Frontal cortex (tissue), 4 donors: Measurements from ENCODE around the gene UGT1A6. TPM values are rescaled to one million over a fixed set of nuclear protein-coding genes. Genes with fewer than 3 reads are reported as not detected.
"Not testable (repeated sequence)": the region's sequence is repeated elsewhere in the genome, so short reads cannot be mapped to it uniquely, and the experiment has no call there.

Experiments used
- DNase-seq, 2 donors: peaks; one replicate each; pipeline ENCODE4 v3.0.0; 2012; ENCODE audit warnings: low spot score in 2 of 2
- FAIRE-seq: peaks from 2 replicates; lab custom pipeline; 2012; peaks lifted over from hg19 to GRCh38; lab: Jason Lieb, UNC
- total RNA-seq: library from RNA; depleted of rRNA; stranded (reverse); fragments of >200 nt; gene quantifications from one replicate; pipeline ENCODE4 v1.2.3, GENCODE V29; 2014
- donor health status: control.
- donor health status: control.
- donor health status: control.

Gene UGT1A6
- total RNA-seq, 1 donor from 2014 or later, result not detected

DNA sequence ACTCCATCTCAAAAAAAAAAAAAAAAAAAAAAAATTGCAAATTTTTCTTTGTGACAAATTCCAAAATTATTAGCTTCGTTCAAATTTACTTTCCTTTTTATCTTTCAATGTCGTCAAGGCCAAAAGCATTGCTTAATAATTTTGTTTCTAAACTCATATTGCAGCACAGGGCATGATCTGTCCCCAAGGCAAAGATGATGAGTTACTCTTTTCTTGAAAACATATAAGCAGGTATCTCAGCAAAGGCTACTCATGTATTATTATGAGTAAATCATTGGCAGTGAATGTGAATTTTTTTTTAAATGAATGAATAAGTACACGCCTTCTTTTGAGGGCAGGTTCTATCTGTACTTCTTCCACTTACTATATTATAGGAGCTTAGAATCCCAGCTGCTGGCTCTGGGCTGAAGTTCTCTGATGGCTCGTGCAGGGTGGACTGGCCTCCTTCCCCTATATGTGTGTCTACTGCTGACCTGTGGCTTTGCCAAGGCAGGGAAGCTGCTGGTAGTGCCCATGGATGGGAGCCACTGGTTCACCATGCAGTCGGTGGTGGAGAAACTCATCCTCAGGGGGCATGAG lies 11.1 kb upstream of the UGT1A6 start, which contains the start of gene UGT1A7:
Gene UGT1A7, plus strand, starts transcription at position 381 of the 579 bp plus-strand sequence. Its CDS starts 37 bp downstream, at position 418.
- no peak for DNase-seq
- no peak for FAIRE-seq

DNA sequence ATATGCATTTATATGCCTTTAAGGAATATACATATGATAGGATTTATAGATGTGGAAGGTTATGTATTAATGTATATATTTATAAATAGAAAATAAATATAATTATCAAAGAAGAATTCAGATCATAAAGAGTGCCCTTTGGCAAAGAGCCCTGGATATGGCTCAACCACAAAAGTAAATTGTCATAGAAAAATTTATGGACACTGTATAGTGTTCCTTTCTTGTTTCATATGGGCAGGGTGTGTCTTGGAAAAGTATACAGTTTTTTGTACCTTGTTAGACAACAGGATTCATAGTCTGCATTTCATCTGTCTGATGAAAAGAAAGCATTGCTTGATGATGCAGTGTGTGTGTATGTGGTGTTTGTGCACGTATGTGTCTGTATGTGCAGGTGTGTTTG lies 8.1 kb upstream of the UGT1A6 start:
- DNase-seq, result no peak

DNA sequence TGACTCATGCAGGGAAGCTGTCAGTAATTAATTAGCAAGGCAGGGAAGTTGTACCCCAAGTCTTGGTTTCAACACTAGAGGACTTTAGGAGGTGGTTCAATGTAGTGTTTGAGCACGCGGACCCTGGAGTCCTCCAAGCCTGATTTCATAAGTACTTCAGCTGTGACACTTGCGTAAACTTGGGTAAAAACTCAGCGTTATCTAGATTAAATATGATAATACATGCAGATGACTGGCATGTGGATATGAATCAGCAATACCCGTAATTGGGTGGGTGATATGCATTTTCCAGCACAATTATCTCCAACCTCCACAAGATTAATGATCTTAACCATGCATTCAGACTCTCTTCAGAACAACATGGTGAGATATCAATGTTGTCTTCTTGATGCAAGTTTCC lies 5.8 kb upstream of the UGT1A6 start:
- DNase-seq (no peak), FAIRE-seq (no peak)

More for the DNA sequence above, 8.1 kb upstream of the UGT1A6 start:
- no peak for FAIRE-seq

DNA sequence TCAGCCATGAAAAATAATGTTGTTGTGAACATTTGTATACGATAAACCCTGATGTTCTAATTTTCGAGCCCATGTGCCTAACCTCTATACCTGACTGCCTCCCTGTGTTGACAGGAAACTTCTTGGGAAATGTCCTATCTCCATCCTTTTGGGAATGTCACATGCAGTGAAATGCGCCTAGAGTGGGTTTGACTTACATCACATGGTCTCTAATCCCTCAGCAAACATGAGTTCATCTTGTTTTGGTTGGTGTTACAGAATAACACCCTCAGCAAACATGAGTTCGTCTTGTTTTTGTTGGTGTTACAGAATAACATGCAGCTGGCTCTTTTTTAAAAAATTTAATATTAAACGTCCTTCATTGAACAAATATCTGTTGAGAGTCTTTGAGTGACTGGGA lies 4.3 kb upstream of the UGT1A6 start:
- DNase-seq, result no peak
- FAIRE-seq, result no peak

DNA sequence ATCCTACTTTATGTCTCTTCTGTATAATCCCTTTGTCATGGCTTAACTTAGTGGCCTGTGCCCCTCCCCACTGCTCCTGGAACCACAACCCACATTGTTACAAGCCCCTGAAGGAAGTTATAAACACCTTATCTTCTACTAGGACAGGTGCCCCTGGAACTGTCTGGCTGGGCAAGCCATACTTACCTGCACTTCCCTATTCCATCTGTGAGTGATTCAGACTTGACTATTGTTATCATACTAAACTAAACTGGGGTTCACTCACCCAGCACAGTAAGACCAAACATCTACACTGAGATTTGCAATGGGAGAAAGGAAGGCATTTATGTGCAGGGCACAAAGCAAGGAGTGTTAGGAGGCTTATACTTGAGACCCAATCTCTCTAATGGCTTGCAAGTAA lies 3.7 kb upstream of the UGT1A6 start:
- DNase-seq (no peak), FAIRE-seq (no peak)

DNA sequence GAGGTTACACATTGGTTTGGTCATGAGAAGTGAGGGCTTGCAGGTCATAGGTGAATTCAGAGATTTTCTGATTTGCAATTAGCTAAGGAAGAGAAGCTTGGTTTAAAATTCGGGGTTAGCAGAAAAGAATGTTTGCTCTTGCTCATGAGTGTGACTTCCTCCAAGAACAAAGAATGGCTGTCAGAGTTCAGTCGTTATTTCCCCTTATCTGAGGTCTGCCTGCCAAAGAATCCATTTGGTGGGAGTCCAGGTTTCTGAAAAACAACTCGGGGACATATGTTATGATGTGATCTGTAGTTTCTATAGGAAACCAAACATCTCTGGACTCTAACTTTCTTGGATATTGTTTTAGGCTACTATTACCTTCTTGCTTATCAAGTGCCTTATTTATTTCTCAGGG lies 3.2 kb upstream of the UGT1A6 start:
- FAIRE-seq, result no peak
- DNase-seq, result no peak

DNA sequence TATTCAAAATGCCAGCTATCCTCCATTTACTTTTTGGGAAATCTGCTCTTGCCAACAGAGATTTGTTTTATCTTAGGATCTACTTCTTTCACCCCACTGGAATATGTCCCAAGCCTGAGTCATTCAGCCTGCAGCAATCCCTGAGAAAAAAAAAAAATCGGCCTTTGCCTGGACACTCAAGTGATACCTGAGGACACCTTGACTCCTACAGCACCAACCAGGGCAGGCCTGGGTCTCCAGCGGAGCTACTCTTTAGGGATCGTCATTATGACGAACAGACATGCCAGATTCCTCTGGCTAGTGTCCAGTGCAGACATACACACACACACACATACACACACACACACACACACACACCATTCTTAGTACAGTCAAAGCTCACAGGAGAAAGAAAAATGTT lies 2.2 kb upstream of the UGT1A6 start:
- no peak for FAIRE-seq
- no peak for DNase-seq

DNA sequence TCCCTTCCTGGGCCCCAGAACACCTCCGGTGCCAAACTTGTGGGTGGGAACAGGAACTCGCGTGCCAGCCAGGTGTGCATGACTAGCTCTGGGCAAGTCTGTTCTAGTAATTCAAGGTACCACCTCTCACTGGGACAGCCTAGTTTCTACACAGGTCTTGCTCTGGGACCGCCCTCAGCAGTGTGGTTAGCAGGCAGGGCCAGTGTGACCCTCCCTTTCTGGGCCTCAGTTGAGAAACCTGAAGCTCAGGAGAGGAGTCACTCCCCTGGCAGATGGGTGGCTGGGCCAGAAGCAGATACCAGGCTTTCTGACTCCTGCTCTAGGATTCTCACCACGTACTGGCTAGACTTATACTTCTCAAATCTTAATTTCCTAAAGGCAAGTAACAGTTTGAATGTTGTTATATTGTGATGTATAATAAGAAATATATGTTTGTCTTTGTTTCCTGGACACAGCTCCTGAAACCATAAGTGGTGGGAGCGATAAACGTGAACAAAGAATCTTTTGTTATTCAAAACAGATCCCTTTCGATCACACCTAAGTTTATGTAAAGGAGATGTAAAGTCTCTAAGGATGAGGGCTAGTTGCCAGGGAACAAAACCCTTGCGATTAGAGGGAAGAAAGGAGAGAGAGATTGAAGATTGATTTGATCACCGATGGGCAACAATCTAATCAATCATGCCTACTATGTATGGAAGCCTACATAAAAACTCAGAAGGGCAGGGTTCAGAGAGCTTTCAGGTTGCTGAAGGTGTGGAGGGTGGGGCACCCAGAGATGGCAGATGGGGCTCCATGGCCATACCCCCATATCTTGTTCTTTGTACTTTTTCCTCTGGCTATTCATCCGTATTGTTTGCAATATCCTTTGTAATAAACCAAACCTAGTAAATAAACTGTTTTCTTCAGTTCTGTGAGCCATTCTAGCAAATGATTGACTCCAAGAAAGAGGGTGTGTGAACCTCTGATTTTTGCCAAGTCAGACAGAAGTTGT lies 952 bp upstream of the UGT1A6 start:
- FAIRE-seq (no peak), DNase-seq (no peak)

DNA sequence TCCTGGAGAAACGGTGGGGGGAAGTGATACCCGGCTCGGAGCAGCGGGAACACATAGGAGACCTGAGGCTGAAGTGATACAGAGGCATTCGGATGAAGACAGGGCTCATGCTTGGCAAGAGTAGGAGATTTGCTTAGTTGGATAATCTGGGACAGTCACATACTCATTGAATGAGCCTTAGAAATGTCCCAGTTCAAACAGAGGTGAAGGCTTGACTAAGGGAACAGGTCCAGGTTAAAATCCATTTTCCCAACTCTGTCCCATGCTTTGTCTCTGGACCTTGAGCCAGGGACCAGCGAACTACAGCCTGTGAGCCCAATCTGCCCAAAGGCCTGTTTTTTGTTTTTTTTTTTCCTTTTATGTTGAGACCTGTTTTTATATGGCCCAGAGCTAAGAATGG lies 1.3 kb downstream of the UGT1A6 start:
- DNase-seq (no peak), FAIRE-seq (no peak)

DNA sequence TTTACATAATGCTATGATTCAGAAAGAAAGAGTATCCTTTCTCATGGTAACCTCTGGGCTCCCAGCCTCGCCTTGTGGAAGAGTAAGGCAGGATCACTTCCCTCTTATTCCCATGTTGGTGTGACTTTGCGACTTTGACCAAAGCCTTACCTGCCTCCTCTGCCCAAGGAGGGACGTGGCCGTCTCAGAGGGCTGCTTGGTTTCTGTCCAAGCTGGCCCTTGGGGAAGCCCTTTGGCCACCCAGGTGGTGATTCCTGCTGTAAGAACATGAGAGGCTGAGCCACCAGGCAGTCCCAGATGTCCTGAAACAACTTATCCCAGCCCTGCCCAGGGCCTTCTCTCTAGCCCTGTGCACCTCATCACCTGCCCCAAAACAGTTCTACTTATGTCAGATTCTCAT lies 6.0 kb downstream of the UGT1A6 start:
- FAIRE-seq (no peak), DNase-seq (no peak)

DNA sequence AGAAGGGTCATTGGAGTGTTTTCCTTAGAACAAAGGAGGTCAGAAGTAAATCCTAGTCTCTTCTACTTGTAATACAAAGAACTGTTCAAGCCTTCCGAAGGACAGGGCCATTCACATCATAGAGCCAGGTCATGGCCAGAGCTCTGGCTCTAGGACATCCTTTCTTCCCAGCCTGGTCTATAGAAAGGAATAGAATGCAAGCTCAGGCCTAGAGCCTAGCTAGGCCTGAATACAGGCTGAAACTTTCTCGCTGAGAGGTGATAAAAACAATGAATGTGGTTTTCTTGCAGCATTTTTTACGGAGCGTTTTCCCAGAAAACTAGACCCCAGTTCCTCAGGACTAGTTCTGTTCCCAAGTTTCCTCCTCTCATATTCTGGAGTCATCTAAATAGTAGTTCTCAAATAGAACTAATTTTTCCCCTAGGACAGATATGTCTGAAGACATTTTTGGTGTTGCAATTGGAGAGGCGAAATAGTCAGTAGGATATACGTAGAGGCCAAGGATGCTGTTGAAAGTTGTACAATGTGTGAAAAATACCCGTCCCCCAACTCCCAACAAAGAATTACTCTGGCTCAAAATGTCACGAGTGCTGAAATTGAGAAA lies 6.8 kb downstream of the UGT1A6 start:
- no peak for FAIRE-seq

DNA sequence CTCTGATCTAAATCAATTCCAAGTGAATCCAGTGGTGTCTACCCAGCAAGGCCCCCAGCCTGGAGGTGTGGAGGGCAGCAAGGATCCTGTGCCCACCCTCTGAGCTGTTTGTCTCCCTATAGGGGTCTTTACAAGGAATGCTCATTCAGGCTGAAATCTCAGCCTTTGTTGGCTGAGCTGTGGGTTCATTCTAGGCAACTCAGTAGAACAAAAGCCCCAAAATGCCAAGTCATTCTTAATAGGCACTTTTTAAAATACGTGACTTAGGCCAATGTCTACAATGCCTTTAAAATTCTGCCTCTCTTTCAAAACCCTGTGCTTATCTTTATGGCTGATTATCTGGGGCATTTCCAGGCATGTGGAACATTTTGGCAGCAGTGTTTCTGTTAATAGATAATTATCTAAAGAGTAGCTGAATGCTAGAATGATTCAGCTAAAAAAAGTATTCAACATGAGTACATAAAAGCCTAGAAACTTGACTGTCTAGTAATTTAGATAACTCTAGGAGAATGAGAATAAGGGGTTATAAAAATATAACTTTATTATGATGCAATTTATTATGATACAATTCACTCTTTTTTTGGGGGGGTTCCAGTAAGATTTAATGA lies 7.4 kb downstream of the UGT1A6 start:
- DNase-seq (no peak), FAIRE-seq (no peak)

More for the DNA sequence above, 6.8 kb downstream of the UGT1A6 start:
- no peak for DNase-seq

DNA sequence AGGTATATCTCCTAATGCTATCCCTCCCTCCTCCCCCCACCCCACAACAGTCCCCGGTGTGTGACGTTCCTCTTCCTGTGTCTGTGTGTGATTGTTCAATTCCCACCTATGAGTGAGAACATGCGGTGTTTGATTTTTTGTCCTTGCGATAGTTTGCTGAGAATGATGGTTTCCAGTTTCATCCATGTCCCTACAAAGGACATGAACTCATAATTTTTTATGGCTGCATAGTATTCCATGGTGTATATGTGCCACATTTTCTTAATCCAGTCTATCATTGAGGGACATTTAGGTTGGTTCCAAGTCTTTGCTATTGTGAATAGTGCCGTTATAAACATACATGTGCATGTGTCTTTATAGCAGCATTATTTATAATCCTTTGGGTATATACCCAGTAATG lies 8.2 kb downstream of the UGT1A6 start:
- not testable (repeated sequence) for DNase-seq, FAIRE-seq

DNA sequence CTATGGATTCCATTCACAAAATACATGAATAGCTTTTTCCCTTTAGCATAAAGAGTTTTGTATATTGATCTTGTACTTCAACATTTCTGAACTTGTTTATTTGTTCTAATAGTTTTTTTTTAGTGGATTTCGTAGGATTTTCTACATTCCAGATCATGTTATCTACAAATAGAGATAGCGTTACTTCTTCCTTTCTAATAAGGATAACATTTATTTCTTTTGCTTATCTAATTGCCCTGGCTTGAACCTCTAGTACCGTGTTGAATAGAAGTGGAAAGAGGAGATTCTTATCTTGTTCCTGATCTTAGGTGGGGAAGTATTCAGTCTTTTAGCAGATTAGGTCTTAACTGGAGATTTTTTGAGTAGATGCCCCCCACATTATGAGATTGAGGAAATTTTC lies 9.5 kb downstream of the UGT1A6 start:
- DNase-seq (no peak), FAIRE-seq (no peak)

DNA sequence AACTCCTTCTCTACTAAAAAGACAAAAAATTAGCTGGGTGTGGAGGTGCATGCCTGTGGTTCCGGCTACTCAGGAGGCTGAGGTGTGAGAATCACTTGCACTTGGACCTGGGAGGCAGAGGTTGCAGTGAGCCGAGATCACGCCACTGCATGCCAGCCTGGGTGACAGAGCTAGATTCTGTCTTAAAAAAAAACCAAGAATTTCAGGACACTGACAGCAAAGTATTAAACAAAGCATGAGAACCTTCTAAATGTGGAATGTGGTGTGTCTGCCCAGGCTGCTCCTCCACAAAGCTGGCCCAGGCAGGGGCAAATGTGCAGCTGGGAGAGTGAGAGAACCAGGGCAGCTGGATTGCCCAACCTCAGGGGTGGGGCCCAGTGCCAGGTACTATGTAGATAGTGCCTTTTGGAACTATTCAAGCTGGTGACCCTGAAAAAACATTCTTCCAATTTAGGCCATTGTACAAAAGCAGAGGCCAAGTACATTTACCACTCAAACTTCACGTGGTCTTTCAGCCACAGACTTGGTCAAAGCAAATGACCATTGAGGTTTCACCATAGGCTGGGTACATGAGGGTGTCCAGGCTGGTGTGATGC lies 13.3 kb downstream of the UGT1A6 start:
- FAIRE-seq (no peak), DNase-seq (no peak)

DNA sequence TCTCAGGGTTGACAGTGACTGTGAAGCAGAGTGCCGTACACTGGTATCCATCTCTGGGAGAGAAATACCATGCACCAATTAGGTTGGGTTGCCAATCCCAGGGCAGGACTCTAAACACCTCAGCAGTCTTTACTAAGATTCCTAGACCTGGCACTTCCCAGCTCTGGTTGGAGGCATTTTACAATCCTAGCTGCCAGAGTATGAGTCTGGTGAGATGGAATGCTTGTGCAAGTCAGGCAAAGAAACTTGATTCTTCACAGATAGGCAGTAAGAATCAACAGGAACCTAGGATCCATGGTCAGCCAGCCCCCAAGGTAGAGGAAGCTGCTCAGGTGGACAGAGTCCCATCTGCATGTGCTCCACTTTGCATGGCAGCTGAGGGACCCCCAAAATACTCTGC lies 14.0 kb downstream of the UGT1A6 start:
- FAIRE-seq, result no peak
- no peak for DNase-seq

DNA sequence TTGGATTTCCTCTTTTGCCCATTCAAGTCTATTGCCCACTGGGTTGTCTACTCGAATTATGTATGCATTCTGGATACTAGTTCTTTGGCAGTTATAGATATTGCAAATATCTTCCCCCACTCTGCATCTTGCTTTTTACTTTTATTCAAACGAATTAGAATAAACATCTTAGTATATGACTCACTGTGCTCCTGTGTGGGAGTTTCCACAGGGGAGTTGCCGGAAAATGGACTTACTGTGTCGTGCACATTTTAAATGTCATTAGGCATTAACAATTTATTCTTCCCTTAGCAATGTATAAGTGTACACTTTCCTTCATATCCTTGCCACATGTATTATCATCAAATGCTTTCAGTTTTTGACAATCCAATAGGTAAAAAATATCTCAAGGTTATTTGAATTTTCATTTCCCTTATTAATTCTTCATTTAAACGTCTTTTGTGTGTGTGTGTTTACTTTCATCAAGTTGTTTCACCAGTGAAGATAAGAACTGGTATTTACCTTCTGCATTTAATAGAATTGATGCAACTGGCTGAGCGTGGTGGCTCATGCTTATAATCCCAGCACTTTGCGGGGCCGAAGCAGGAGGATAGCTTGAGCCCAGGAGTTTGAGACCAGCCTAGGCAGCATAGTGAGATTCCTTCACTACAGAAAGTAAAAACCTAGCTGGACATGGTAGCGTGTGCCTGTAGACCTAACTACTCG lies 15.4 kb downstream of the UGT1A6 start:
- FAIRE-seq, result no peak

DNA sequence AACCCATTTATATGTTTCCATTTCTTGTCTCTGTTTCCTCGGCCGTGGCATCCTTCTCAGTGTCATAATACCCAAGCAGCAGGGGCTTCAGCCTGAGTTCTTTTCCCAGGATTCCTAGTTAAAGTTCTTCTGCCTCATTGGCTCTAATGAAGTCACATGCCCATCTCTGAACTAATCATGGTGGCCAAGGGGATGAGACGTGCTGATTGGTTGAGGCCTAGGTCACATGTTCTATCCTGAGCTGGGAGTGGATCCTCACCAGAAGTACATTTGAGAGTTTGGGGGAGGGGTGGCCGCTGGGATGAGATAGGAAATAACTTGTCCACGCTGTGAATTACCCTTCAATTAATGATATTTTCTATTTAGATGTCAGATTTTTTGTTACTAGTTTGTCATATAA lies 16.3 kb downstream of the UGT1A6 start:
- no peak for DNase-seq
- no peak for FAIRE-seq

More for the DNA sequence above, 15.4 kb downstream of the UGT1A6 start:
- no peak for DNase-seq

DNA sequence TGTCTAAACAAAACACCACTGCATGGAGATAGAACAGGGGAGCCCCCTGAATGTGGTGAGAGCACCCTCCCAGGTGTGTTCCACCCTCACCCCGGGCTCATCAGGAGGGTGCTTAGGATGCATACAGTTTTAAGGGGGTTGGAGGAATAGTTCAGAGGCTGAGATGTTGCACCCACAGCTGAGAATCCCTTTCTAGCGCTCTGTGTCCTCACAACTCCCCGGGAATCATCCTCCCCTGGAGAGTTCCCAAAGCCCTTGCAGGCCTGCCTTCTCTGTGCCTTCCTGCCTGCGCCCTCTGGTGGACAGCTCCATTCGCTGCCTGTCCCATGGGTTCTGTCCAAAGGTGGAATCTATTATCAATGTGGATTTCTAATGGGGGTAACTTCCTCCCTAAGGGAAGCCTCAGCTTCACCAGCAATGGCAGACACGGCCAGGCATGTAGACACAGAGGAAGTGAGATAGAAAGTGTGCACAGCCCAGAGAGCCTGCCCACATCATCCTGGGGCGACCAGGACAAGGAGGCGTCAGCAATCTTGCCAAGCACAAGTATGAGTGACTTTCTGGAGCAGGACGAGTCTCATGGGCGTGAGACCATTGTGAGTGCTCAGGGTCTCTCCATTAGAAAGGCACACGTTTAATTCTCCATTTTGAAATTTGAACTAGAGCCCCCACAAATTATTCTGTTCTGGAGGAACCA lies 18.8 kb downstream of the UGT1A6 start:
- FAIRE-seq, result no peak
- DNase-seq, result peak in 1 of 2 donors; percentile 37
